GM21723 (cell line): ENCODE measurements around the gene IGSF11.

ENCODE experiments used
- ATAC-seq: cut with Tn5 transposase; IDR thresholded peaks from one replicate; pipeline ENCODE4 v1.9.1; 2021; ENCODE audit warnings: mild to moderate bottlenecking, moderate library complexity; ENCODE audit not compliant: unreplicated experiment

Gene IGSF11

DNA sequence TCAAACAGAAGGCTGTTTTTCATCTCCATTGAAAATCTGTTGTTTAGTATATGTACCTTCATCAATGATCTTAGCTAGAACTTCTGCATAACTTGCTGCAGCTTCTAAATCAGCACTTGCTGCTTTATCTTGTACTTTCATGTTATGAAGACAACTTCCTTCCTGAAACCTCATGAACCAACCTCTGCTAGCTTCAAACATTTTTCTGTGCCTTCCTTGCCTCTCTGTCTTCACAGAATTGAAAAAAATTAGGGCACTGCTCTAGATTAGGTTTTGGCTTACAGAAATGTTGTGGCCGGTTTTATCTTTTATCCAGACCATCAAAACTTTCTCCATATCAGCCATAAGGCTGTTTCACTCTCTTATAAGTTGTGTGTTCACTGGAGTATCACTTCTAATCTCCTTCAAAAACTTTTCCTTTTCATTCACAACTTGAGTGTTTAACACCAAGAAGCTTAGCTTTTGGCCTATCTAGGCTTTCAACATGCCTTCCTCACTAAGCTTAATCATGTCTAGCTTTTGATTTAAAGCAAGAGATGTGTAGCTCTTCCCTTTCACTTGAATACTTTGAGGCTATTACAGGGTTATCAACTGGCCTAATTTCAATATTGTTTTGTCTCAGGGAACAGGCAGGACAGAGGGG is 78.6 kb downstream of the IGSF11 start:
- ATAC-seq, result no peak

DNA sequence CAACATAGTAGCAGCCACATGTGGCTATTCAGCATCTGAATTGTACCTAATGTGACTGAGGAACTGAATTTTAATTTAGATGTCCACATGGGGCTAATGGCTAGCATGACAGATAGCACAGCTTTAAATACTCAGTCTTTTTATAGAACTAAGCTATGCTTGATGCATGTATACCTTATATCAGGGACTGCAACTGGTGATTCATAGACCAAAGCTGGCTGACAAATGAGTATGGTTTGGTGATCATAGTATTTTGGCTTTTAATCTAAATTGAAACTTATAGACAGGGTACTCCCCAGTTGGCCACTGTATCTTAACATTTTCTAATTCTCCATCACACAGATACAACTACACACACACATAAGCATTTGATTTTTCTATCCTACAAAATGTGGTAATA is 83.6 kb downstream of the IGSF11 start:
- no peak for ATAC-seq

DNA sequence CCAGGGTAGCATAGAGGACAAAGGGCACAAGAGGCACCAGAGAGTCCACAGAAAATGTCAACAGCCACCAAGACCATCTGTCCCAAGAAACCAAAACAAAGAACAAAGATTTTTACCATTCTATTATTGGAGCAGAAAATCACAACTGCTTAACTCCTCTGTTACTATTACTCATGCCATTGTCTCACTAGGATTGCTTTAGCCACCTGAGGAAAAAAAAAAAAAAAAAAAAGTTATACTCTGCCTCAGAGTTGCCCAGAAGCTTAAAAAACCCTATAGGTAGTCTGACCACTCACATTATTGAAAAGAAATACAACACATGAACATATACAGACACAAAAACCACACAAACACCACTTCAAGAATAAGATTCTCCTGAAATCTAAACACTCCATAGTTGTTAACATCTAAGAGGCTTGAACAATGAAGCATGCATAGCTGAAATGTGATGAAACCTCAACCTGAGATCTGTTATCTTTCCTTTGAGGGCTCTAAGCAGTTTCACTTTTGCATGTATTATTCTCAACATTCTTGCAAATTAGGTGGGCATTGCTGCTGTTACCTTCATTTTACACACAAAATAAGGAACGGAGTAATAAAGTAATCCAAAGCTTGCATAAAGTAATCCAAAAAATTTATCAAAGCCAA is 85.4 kb downstream of the IGSF11 start:
- ATAC-seq, result no peak

DNA sequence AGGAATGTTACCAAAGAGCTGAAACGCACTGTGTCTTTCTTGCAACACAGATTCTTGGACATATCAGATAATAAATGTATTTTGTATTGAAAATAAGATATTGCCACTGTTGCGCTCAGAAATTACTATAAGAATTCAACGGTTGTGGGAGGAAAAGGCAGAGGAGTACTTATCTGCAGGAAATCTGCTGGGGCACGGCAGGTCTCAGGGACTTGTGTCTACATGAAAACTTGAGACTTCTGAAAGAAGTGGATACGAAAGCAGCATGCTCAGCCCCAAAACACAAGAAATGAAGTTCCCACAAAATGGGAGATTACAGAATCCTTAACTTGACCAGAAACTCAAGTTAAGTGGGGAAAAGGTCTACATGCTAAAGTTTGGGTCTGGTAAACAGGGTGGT is 86.5 kb downstream of the IGSF11 start:
- ATAC-seq, result no peak

DNA sequence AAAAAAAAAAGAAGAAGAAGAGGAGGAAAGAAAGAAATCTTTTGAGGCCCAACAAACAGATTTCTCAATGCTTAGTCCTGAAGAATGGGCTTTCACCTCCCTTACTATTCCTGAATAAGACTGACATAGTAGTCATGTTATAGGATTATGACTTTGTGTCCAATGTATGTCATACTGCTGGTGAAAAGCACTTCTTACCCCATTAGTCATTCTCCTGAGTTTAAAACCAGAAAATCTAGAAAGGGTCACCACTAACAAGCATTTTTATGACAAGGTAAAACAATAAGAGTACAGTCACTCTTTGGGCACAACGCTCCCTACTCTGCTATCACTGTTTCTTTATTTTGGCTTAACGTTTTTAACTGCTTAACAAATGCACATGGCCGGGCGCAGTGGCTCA is 88.2 kb downstream of the IGSF11 start:
- no peak for ATAC-seq

DNA sequence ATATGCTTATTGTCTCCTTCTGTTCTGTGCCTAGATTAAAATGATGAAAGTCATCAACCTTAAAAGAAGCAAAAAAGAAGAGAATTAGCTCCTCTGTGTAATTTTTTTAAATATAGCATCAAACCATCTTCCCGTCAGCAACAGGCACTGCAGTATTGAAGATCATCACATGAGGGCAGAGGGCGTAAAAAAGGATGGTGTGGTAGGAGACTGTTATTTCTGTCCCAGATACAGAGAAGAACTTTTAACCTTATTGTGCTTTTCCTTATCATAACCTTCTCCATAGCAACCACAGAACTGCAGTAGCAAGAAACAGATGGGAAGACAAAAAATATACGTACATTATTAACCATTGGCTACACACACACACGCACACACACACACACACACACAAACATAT is 88.8 kb downstream of the IGSF11 start:
- no peak for ATAC-seq

DNA sequence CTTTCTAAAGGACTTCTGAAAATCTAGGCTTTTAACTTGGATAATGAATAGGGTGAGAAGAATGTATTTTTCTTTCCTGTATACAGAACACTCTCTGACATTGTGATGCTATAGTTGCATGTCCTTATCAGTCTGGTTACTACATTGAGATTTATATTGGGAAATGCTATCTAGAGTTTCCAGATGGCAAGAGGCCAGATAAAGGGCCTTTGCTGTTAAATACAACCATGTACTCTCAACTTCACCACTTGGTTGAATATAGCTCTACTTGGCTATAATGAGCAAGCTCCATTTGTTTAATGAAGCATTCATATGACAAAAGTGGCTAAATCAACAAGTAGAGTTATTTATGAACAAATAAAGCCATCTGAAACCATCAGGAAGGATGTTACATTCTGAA is 91.0 kb downstream of the IGSF11 start:
- no peak for ATAC-seq

DNA sequence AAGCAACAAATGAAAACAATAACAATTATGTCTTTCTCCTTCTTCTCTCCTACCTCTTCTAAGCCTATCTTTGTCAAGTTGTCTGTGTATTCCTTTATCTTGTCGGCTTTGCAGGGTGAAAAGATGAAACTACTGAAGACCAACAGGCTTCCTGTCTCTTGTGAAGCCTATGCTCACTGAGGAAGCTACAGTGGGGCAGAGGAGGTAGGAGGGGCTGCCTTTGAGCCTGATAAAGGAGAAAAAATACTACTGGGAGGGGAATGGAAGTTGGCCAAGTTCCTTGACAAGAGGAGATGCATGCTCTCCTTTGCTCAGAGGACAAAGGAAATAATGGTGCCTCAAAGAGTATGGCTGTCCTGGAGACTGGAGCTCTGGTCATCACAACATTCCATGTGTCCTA is 92.0 kb downstream of the IGSF11 start:
- ATAC-seq, result no peak

DNA sequence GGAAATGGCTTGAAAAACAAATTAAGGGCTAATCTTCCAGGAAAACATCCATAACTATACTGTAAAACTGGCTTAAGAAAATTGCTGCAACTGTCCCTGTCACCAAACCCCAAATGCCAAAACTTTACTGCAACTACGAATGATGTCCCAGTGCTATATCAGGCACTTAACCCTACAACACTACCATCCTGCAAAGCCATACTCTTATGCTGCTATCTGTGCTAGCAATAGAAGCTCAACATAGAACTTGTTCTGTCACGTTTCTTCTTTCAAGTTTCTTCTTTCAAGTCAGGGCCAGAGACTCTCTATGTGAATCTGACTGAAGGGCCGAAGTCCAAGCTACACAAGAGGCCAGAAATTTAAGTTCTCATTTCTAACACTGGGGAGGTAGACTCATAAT is 92.5 kb downstream of the IGSF11 start:
- ATAC-seq, result no peak

DNA sequence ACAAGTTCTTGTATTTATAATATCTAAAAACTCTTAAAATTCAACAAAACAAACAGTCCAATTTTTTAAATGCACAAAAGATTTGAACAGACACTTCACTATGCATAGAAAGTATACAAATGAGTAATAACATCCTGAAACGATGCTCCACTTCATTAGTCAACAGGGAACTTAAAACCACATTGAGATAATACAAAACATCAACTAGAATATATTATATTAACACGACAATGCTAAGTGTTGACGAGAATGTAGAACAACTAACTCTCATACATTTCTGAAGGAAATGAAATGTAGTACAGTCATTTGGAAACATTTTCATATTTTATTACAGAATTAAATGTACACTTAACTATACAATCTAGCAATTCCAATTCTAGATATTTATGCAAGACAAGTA is 93.4 kb downstream of the IGSF11 start:
- ATAC-seq, result no peak

DNA sequence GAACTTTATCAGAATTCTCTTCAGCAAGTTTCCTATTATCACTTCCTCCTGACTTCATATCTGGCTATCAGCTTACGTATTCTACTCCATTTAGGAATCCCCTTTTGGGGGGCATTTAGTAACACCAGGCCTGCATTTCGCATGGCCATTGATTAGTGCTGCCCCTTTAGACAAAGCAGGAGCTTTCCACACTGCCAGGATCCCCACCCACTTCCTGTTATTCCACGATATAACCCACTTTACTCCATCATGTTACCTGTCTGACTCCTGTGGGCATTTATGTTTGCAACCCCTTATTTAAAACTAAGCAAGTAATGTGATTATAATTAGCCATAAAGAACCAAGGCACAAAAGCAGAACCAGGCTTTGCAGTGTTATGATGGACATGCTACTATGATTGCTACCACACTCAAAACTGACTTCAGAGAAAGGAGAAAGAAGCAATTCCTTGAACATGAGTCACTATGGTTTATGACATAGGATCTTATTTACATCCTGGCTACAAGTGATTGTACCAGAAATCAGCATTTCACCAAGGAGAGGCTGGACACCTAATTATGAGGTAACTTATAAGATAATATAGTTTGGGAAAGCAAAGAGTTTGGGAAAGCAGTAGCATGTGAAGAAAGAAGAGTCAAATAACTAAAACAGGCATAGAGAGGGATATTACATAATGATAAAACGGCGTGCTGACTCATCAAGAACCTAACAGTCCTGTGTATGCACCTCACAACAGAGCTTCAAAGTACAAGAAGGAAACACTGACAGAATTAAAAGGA is 96.3 kb downstream of the IGSF11 start:
- ATAC-seq, result no peak

DNA sequence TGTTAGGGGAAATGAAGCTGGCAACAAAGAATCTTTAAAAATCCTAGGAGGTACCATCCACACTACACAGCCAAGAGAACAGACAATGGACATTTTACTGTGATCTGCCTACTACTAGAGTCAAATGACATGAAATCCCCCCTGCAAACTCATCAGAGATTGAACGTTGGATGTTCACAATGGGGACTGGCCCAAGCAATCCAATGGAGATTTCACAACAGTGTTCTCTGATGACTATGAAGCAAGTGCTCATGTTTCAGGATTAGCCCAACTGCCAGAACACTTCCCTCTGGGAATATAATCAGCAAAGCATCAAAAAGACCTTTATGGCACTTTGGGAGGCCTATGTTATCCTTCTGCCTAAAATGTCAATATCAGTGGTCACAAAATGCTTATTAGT is 97.8 kb downstream of the IGSF11 start:
- no peak for ATAC-seq

DNA sequence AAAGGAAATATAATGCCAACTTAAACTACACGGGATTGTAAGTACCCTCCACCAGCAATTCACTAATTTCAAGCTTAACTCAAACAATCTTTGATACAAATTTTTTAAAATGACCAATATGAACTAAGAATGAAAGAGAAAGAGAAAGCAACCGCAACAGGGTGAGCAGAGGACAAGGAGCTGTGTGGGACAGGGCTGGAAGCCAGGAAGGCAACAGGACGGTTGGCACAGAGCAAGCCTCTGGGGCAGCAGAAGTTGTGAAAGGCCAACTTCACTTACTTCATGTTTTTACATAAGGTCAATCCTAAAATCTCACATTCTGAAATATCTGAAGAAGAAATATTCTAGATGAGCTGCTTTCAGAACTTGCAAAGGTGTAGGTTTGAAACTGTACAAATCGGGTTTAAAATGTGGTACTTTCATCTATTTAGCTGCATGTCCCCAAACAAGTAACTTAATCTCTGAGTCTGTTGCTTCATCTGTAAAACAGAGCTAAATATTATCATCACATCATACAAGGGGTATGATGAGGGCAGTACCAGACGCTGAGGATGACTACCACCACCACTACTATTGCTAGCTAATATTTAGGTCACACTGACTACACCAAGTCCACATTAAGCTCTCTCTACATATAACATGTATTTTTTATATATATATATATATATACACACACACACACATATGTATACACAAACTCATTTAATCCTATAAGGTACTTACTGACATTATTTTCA is 101.7 kb downstream of the IGSF11 start:
- no peak for ATAC-seq

DNA sequence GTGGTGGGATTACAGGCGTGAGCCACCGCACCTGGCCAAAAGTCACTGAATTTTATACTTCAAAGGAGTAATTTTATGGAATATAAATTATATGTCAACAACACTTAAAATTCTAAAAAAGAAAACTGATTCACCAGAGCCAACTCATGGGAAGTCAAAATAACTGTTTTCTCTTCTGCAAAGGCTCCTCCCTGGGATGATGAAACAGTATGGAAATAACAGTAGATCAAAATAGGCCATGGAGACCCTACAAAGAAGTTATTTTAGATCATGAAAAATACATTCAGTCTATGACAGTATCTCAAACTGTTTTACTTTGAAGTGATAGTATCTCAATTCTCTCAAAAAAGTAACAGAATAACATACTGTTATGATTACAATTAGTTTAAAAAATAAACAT is 102.7 kb downstream of the IGSF11 start:
- ATAC-seq, result no peak

DNA sequence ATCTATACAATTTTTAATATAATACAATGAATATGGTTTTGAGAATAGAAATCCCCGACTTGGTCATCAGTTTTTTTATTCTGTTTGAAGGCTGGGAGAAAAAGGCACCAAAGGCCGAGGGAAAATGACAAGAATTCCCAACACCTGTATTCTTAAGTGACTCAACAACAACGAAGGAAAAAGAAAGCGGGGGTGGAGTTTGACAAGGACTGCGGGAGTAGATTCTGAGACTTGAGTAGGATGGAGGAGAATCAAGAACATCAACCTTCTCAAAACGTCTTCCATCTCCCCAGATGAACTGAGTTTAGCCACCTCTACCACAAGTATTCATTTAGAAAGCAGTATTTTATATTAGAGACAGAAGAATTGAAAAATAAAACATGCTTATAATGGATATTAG is 107.2 kb downstream of the IGSF11 start:
- no peak for ATAC-seq

DNA sequence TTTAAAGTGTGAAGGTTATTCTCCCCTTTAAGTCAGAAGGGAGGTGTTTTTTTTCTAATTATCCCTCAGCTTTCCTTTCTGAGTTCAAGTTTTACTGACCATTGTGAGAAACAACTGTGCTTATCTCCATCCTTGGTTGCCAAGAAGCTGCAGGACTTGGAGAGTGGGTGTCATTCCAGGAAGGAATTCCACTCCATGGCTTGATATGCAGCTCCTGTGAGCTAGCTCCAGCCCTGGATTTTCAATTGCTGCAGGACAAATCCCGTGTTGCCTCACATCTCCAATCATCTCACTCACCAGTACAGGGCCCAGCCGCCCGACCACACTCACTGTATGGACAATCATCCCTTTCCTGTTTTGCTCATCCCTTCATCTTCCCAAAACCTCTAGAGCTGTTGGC is 122.5 kb downstream of the IGSF11 start:
- ATAC-seq, result no peak

DNA sequence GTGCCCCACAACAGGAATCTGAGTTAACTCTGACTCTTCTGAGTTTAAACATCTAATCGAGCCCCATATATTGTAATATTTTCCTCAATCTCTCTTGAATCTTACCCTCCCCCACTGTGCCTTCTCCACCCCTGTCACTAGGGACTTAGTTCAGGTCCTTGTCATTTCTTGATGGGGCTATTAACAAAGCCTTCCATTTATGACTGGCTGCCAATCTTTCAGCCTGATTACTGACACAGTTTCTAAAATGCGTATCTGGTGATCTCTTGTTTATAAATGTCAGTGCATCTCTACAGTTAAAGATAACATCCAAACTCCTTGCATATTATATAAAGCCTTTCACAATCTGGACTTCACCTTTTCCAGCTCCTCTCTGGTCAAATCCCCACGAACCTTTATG is 124.3 kb downstream of the IGSF11 start:
- no peak for ATAC-seq

DNA sequence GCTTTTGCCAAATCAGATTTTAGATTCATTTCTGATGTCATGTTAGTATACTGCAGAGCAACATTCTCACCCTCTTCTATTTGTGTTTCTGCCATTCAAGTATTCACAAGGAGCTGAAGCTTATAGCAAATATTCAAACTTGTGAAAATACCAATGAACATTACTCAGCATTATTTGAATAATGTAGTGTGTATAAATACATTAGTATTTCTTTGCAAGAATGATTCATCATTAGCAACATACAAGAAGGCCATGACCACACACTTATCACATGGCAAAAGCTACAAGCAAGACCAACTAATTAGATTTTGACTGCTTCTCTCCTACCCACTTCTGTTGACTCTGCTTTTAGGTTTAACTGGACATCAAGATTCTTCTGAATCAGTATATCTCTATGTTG is 124.9 kb downstream of the IGSF11 start:
- ATAC-seq, result no peak

DNA sequence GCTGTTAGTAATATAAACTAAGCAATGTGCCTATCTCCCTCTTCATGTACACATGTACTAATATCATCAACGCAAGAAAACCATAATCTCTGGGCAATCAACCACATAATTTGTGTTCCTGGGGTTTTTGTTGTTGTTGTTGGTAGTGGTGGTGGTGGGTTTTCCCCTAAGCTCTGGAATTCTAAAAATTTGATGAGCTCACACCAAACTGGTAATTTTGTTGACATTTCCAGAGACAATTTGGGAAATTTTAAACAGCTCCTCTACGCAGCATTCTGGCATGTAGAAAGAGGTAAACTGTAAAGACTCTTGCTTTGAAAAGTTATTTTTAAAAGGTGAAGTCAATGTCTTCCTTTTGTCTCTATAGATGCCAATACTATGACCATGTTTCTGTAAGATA is 126.7 kb downstream of the IGSF11 start:
- no peak for ATAC-seq

DNA sequence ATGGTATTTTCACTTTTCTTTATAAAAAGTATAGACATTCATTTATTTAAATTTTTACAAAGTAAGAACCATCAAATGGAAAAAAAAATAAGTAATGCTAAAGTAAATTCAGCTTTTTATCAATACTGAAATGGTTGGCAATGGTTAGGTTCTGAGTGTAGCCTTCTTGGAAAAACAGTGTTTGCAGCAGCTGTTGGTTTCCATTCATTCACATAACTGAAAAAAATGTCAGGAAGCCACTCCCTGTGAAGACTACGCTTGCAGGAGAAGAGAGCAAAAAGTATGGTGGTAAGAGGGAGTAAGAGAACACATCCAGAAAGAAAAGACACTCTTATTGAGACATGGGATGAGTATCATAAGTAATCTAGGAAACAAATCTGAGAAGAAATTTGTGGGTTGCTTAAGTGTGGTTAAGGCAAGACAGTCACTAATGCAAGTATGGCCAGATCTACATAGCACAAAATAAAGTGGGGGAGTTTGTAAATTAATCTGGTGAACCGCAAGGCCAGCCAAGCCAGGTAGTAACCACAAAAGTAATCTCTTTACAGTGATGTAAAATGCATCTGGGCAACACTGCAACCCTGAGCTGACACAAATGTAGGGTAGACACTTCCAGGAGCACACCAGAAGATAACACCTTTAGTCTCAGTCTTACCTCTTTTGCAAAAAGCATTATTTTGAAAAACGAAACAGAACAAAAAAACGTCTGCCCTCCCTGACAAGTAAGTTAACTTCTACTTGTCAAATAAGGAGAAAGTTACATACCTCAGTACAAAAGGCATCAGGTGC is 133.7 kb downstream of the IGSF11 start:
- no peak for ATAC-seq

DNA sequence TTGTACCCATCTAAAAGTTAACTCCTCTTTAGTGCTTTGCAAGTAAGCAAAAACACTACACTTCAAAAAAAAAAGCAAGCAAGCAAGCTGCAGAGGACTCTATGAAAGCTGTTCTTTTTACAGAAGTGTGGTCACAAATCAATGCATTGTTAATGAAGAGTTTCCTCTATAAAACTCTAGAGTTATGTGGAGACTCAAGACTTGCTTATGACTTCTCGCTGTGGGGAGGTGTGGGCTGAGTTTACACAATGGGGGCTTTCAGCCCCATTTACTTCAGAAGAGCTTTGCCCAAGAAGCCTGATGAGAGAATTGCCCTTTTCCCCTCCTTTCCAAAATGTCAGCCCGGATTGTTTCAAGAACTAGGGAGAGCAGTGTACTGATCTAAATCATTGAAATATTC is 144.4 kb downstream of the IGSF11 start:
- no peak for ATAC-seq
